Endothelial cell of umbilical vein (primary cell): ENCODE results near the gene NCOA3. TPM values are rescaled to one million over a fixed set of nuclear protein-coding genes. Genes with fewer than 3 reads are reported as not detected.

Source experiments
- BruUV-seq: library from RNA; stranded (reverse); fragments of 400-500 nt; replicated peaks from 2 replicates; lab custom pipeline; 2021; lab: Mats Ljungman, UMichigan
- CTCF ChIA-PET: fragments of 300-600, 350-600 bp; sonication (Branson Sonifier 250); formaldehyde crosslinking; loops from one replicate; lab custom pipeline; 2021; ENCODE audit warnings: antibody characterized with exemption, inconsistent platforms; lab: Charles Lee
- POLR2A ChIA-PET: fragments of 300-600, 350-600 bp; sonication (Branson Sonifier 250); formaldehyde crosslinking; loops from one replicate; lab custom pipeline; 2021; ENCODE audit warnings: antibody characterized with exemption, inconsistent platforms; lab: Charles Lee
- DNase-seq: peaks from one replicate; pipeline ENCODE4 v3.0.0-alpha.2; 2011; ENCODE audit warnings: low read depth, low spot score
- FAIRE-seq: peaks from 2 replicates; lab custom pipeline; 2011; peaks lifted over from hg19 to GRCh38; lab: Jason Lieb, UNC
- H2AFZ ChIP-seq: 2 replicates; pipeline ENCODE4 v1.6.0; 2012; ENCODE audit warnings: low read depth, low read length, control low read depth, inconsistent platforms
- H3K27ac ChIP-seq: 2 replicates; pipeline ENCODE4 v1.5.1; 2011; ENCODE audit warnings: low read depth, mild to moderate bottlenecking, control low read depth, low read length, moderate library complexity; ENCODE audit not compliant: insufficient read depth
- H3K27me3 ChIP-seq, 2 experiments: 2 replicates each; pipeline versions ENCODE4 v1.6.0 to v1.6.1; 2011; ENCODE audit warnings: low read length in 2 of 2, mixed read lengths in 1 of 2; ENCODE audit not compliant: control insufficient read depth in 2 of 2, insufficient read depth in 2 of 2
- H3K36me3 ChIP-seq, 2 experiments: 2 replicates in 1 of 2; 3 replicates in 1 of 2; pipeline ENCODE4 v1.5.1; 2011; ENCODE audit warnings: low read length in 2 of 2, mild to moderate bottlenecking in 1 of 2, moderate library complexity in 1 of 2; ENCODE audit not compliant: control insufficient read depth in 2 of 2, insufficient read depth in 2 of 2; ENCODE audit errors: extremely low read depth in 1 of 2
- H3K4me1 ChIP-seq: 3 replicates; pipeline ENCODE4 v1.5.1; 2011; ENCODE audit warnings: mild to moderate bottlenecking, low read length; ENCODE audit not compliant: control insufficient read depth, insufficient read depth; ENCODE audit errors: extremely low read depth
- H3K4me2 ChIP-seq: 2 replicates; pipeline ENCODE4 v1.6.1; 2011; ENCODE audit warnings: low read length, control low read depth, mixed read lengths; ENCODE audit not compliant: insufficient read depth
- H3K4me3 ChIP-seq, 3 experiments: fragments of 200-600 bp in 1 of 3; sonication (generic), shearing (Covaris generic) in 1 of 3; replicated peaks in 1 of 3; 2 replicates each; pipeline ENCODE4 v1.5.1; 2011 to 2016; ENCODE audit warnings: control low read depth in 3 of 3, low read length in 3 of 3, mild to moderate bottlenecking in 2 of 3, inconsistent platforms in 1 of 3, low read depth in 1 of 3, moderate library complexity in 1 of 3; ENCODE audit not compliant: insufficient read depth in 1 of 3
- H3K79me2 ChIP-seq: 2 replicates; pipeline ENCODE4 v1.6.0; 2012; ENCODE audit warnings: low read length, inconsistent platforms; ENCODE audit not compliant: control insufficient read depth, insufficient read depth
- H3K9ac ChIP-seq: replicated peaks from 2 replicates; pipeline ENCODE3; 2011; ENCODE audit warnings: low read length, control low read depth; ENCODE audit not compliant: insufficient read depth; ENCODE audit errors: extremely low read depth
- H3K9me1 ChIP-seq: replicated peaks from 3 replicates; pipeline ENCODE4 v1.6.0; 2011; ENCODE audit warnings: mild to moderate bottlenecking, low read length; ENCODE audit not compliant: control insufficient read depth, insufficient read depth; ENCODE audit errors: extremely low read depth
- H3K9me3 ChIP-seq: replicated peaks from 2 replicates; pipeline ENCODE4 v1.5.1; 2012; ENCODE audit warnings: low read length, inconsistent platforms; ENCODE audit not compliant: control insufficient read depth, insufficient read depth
- H4K20me1 ChIP-seq: replicated peaks from 2 replicates; pipeline ENCODE3; 2011; ENCODE audit warnings: mild to moderate bottlenecking, low read length; ENCODE audit not compliant: control insufficient read depth, insufficient read depth; ENCODE audit errors: extremely low read depth
- CTCF ChIP-seq, 2 donors: IDR thresholded peaks; 1 replicate in 1 of 2; 2 replicates in 1 of 2; pipeline ENCODE4 v1.5.1; 2011; ENCODE audit warnings: low read length in 2 of 2, mild to moderate bottlenecking in 2 of 2, moderate library complexity in 2 of 2, control low read depth in 1 of 2, inconsistent platforms in 1 of 2, low read depth in 1 of 2; ENCODE audit not compliant: insufficient read depth in 1 of 2; ENCODE audit errors: extremely low read depth in 1 of 2
- EZH2 ChIP-seq: IDR thresholded peaks from 2 replicates; pipeline ENCODE4 v1.6.1; 2012; ENCODE audit warnings: borderline replicate concordance, low read depth, mild to moderate bottlenecking, moderate library complexity, low read length, inconsistent platforms; ENCODE audit not compliant: severe bottlenecking
- FOS ChIP-seq: IDR thresholded peaks from 2 replicates; pipeline ENCODE4 v1.6.1; 2011; ENCODE audit warnings: mild to moderate bottlenecking, low read length, moderate library complexity, borderline replicate concordance; ENCODE audit not compliant: insufficient read depth
- GATA2 ChIP-seq: IDR thresholded peaks from 2 replicates; pipeline ENCODE4 v1.7.0; 2011; ENCODE audit warnings: low read depth, mild to moderate bottlenecking, moderate library complexity, mixed read lengths, low read length; ENCODE audit not compliant: insufficient read length, insufficient read depth
- JUN ChIP-seq: IDR thresholded peaks from 2 replicates; pipeline ENCODE4 v1.6.1; 2011; ENCODE audit warnings: borderline replicate concordance, low read depth; ENCODE audit not compliant: insufficient read length, insufficient read depth
- MAX ChIP-seq: IDR thresholded peaks from 2 replicates; pipeline ENCODE4 v1.6.1; 2011; ENCODE audit not compliant: insufficient read depth, insufficient read length
- MYC ChIP-seq: IDR thresholded peaks from one replicate; pipeline ENCODE4 v1.6.1; 2011; ENCODE audit warnings: mild to moderate bottlenecking, low read depth, low read length
- POLR2A ChIP-seq: IDR thresholded peaks from 2 replicates; pipeline ENCODE4 v1.6.1; 2012; ENCODE audit warnings: low read depth, mild to moderate bottlenecking, control low read depth, low read length
- POLR2AphosphoS5 ChIP-seq: IDR thresholded peaks from 2 replicates; pipeline ENCODE4 v1.6.1; 2012; ENCODE audit warnings: low read depth, mild to moderate bottlenecking, control low read depth, low read length, moderate library complexity; ENCODE audit not compliant: insufficient read depth
- dilution Hi-C: fragments of 300-500 bp; cut with MboI; formaldehyde crosslinking; loops from one replicate; pipeline ENCODE4 v1.15.0; 2019; ENCODE audit warnings: low sequenced_read_pairs; ENCODE audit not compliant: extremely low pct_ligation_motif_present
- intact Hi-C: fragments of 100-400 bp; cut with micrococcal nuclease; formaldehyde crosslinking; loops from one replicate; pipeline ENCODE4 v1.10.0; 2022
- polyA plus RNA-seq, 4 experiments: library from polyadenylated mRNA; depleted of rRNA in 3 of 4; stranded (reverse) in 3 of 4; unstranded in 1 of 4; fragments of >200 nt; gene quantifications; 2 replicates each; pipeline versions ENCODE4 v1.2.1 to v1.2.3, GENCODE V29; 2011 to 2012; ENCODE audit warnings: missing spikeins in 1 of 4
- total RNA-seq: library from RNA; stranded (reverse); gene quantifications from 2 replicates; pipeline ENCODE4 v1.2.3, GENCODE V29; 2021

NCOA3 gene
- total and polyA plus RNA-seq, 2 donors (not counting 3 experiments of a cell fraction or from before 2014, with no cell fraction given), result 12.0 to 35.6 TPM

GRCh38 chr20:47540443-47541354 is 39.0 kb downstream of the NCOA3 start:
- POLR2A ChIA-PET, result interaction anchor here (1.5 kb wide), 1 partner anchor 39 kb away, joined by 4 read pairs; the partner anchor contains the start of gene NCOA3
- no peak overlapping the region for H3K27ac ChIP-seq

More at GRCh38 chr20:47540443-47541354, 39.0 kb downstream of the NCOA3 start:
- H2AFZ ChIP-seq, result no peak overlapping the region
- H3K36me3 ChIP-seq, result no peaks in the 10 kb centered on the region
- TF ChIP-seq MAX, result no peak
- no peak for TF ChIP-seq JUN
- no peak for TF ChIP-seq CTCF (IDR thresholded peaks at IDR 0.05; ENCODE audit: extremely low read depth in 1 of 2, insufficient read depth in 1 of 2, low read depth in 1 of 2, low read length in 2 of 2)
- no peak for TF ChIP-seq MYC
- no peak for TF ChIP-seq GATA2
- no peak for TF ChIP-seq FOS
- TF ChIP-seq POLR2A, result no peak
- no peak for TF ChIP-seq POLR2AphosphoS5
- TF ChIP-seq EZH2, result no peak
- H3K9me3 ChIP-seq, result no peaks in the 10 kb centered on the region
- dilution Hi-C loops (no loop called here), intact Hi-C loops (no loop called here)
- no peak for FAIRE-seq
- BruUV-seq, result no TSS peak
- H3K79me2 ChIP-seq, result peaks cover 71% of the 10 kb centered on the region
- H3K9me1 ChIP-seq, result no peaks in the 10 kb centered on the region
- H3K4me3 ChIP-seq, result no peak overlapping the region
- no peak overlapping the region for H3K4me2 ChIP-seq
- peaks cover 5% of the 10 kb centered on the region for H4K20me1 ChIP-seq
- CTCF ChIA-PET, result interaction anchor here (1.5 to 2.0 kb wide), 3 partner anchors 8 to 80 kb away, joined by 5 to 7 read pairs (median 6); no protein-coding TSS in a partner anchor
- H3K9ac ChIP-seq, result no peak overlapping the region
- H3K4me1 ChIP-seq, result peaks cover 6% of the 10 kb centered on the region
- DNase-seq, result no peak
- H3K27me3 ChIP-seq, result no peaks in the 10 kb centered on the region
